Activated CD8-positive, alpha-beta T cell treated with anti-CD3 and anti-CD28 coated beads for 36 hours (primary cell): Measurements from ENCODE around the gene PAXIP1. TPM values are rescaled to one million over a fixed set of nuclear protein-coding genes. Genes with fewer than 3 reads are reported as not detected.

Source experiments
- ATAC-seq: fragments of 200-7000 bp; cut with Tn5 transposase; one replicate; pipeline ENCODE4 v1.10.0; 2021; ENCODE audit warnings: mild to moderate bottlenecking, moderate library complexity
- CTCF ChIA-PET: fragments of 350-600 bp; sonication (Branson Sonifier 250); formaldehyde crosslinking; loops from one replicate; lab custom pipeline; 2021; ENCODE audit warnings: antibody characterized with exemption; lab: Charles Lee
- POLR2A ChIA-PET: fragments of 350-600 bp; sonication (Branson Sonifier 250); formaldehyde crosslinking; loops from one replicate; lab custom pipeline; 2021; ENCODE audit warnings: antibody characterized with exemption; lab: Charles Lee
- DNase-seq: peaks from one replicate; pipeline ENCODE4 v3.0.0-alpha.2; 2020
- H3K27ac Mint-ChIP-seq: one replicate; pipeline ENCODE4 v1.8.0; 2021; ENCODE audit warnings: mild to moderate bottlenecking, mixed read lengths
- H3K27me3 Mint-ChIP-seq: one replicate; pipeline ENCODE4 v1.8.0; 2021; ENCODE audit warnings: mixed read lengths
- H3K36me3 Mint-ChIP-seq: one replicate; pipeline ENCODE4 v1.8.0; 2021; ENCODE audit warnings: low read depth, mixed read lengths
- H3K4me1 Mint-ChIP-seq: one replicate; pipeline ENCODE4 v1.8.0; 2021; ENCODE audit warnings: low read depth, mixed read lengths
- H3K4me3 Mint-ChIP-seq: one replicate; pipeline ENCODE4 v1.8.0; 2021; ENCODE audit warnings: mild to moderate bottlenecking, moderate library complexity, mixed read lengths
- H3K9me3 Mint-ChIP-seq: one replicate; pipeline ENCODE4 v1.8.0; 2021; ENCODE audit warnings: mixed read lengths
- CTCF ChIP-seq: fragments of 200-600 bp; IDR thresholded peaks from one replicate; pipeline ENCODE4 v1.8.0; 2022; ENCODE audit warnings: antibody characterized with exemption, mild to moderate bottlenecking
- intact Hi-C: fragments of 100-400 bp; cut with micrococcal nuclease; formaldehyde crosslinking; loops from one replicate; pipeline ENCODE4 v1.10.0; 2022
- total RNA-seq, 2 experiments: library from RNA; stranded (reverse); gene quantifications; one replicate each; pipeline ENCODE4 v1.2.3, GENCODE V29; 2021

Gene PAXIP1
- total RNA-seq, 2 experiments from 2014 or later, result 20.5 to 23.9 TPM

- H3K36me3 Mint-ChIP-seq, result peaks cover 26% of the 10 kb centered on the region
- peaks cover 10% of the 10 kb centered on the region for H3K4me1 Mint-ChIP-seq
- TF ChIP-seq CTCF, result no peak
- DNase-seq (peak; percentile 80), ATAC-seq (peak; percentile 90)
- CTCF ChIA-PET, result interaction anchor here (1.1 kb wide), 1 partner anchor 295 kb away, joined by 3 read pairs; no protein-coding TSS in a partner anchor
- H3K9me3 Mint-ChIP-seq, result no peaks in the 10 kb centered on the region
- intact Hi-C loops, result no loop called here
- POLR2A ChIA-PET, result interaction anchor here (0.6 to 1.3 kb wide), 6 partner anchors 10 to 362 kb away, joined by 3 to 4 read pairs (median 3); no protein-coding TSS in a partner anchor
- no peaks in the 10 kb centered on the region for H3K27me3 Mint-ChIP-seq
- H3K4me3 Mint-ChIP-seq, result peak overlapping the region; percentile 90
- peak overlapping the region; percentile 91 for H3K27ac Mint-ChIP-seq
Observed at GRCh38 chr7:155003376-155004214, 671 bp upstream of the PAXIP1 start.

DNA sequence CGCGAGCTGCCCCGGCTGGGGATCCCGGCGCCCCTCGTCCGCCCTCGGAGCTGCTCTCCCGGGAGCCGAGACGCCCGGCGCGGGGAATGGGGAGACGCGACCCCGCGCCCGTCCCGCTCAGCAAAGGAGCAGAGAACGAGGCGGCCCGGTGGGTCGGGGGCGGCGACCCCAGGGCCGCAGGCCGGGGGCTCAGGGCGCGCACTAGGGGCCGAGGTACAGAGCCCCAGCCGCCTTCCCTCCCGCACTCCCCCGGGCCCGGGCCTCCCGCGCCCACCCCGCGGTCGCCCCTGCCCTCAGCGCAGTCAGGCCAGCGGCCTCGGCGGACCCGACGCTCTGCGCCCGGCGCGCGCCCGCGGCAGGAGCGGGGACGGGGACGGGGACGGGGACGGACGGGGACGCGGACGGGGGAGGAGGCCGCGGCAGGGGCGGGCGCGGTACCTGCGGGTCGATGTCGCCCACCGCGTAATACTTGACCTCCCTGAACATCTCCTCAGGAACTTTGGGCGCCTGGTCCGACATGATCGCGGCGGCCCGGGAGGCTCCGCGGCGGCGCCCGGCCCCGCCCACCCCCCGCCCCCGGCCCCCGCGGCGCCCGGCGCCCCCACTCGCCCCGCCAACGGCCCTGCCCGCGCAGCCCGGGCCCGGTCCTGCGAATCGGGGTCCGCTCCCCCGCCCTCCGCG lies 373 bp downstream of the PAXIP1 start:
- intact Hi-C loops, result no loop called here
- H3K36me3 Mint-ChIP-seq, result peaks cover 26% of the 10 kb centered on the region
- CTCF ChIA-PET, result interaction anchor here (1.7 kb wide), 1 partner anchor 75 kb away, joined by 7 read pairs; no protein-coding TSS in a partner anchor
- POLR2A ChIA-PET, result interaction anchor here (0.8 to 1.3 kb wide), 2 partner anchors 17 to 296 kb away, joined by 3 read pairs; no protein-coding TSS in a partner anchor
- no peaks in the 10 kb centered on the region for H3K27me3 Mint-ChIP-seq
- TF ChIP-seq CTCF, result no peak
- DNase-seq, result peak; percentile 44
- peaks cover 10% of the 10 kb centered on the region for H3K4me1 Mint-ChIP-seq
- peak; percentile 33 for ATAC-seq
- no peak overlapping the region for H3K27ac Mint-ChIP-seq
- H3K9me3 Mint-ChIP-seq, result no peaks in the 10 kb centered on the region
- no peak overlapping the region for H3K4me3 Mint-ChIP-seq

DNA sequence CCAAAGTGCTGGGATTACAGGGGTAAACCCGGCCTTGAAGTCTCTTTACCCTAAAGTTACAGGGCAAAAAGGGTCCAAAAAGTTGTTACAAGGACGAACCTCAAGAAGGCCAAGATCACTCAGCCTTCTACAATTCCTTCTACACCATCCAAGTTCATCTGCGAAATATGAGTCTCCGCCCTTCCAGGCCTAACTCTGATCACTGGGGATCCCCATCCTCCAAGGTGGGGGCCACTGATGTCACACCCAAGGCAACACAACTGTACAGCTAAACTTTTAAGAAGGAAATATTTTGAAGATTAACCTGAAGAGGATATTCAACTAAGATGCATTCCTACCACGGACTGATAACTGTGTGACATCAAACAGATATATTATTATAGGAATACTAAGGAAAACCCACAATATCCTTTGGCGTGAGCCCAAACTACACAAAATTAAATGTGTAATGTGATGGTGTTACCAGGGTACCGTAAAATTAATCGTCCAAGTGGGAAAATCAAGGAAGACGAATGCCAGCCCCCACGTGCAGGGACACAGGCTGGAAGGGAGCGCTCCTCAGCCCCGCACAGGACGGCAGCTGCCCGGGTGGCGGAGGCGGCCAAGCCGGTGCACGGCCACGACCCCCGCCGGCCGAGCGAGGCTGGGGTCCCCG lies 1.0 kb downstream of the PAXIP1 start:
- H3K9me3 Mint-ChIP-seq, result no peaks in the 10 kb centered on the region
- CTCF ChIA-PET, result interaction anchor here (0.7 to 1.7 kb wide), 4 partner anchors 10 to 74 kb away, joined by 3 to 7 read pairs (median 4); no protein-coding TSS in a partner anchor

DNA sequence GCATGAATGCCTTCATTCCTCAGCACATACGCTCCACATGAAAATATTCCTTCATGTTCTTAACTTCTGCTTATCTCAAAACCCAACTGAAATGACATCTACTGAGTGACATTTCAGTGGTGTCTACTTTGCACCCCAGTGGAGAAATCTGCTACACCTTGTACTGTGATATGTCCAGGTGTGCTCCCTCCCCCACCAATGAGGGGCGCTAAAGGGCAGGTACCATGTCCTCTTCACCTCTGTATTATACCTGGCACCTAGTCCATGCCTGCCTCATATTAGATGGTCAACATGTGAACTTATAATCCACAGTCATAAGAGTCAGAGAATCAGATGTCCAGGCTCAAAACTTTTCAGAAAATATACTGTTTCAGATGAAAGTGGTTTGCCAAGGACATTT lies 2.1 kb downstream of the PAXIP1 start:
- ATAC-seq, result no peak
- TF ChIP-seq CTCF, result no peak
- POLR2A ChIA-PET, result interaction anchor here (0.6 kb wide), 1 partner anchor 73 kb away, joined by 3 read pairs; no protein-coding TSS in a partner anchor
- Mint-ChIP-seq H3K36me3 (peaks cover 31% of the 10 kb centered on the region), H3K27ac (no peak overlapping the region), H3K9me3 (no peaks in the 10 kb centered on the region), H3K4me3 (no peak overlapping the region), H3K4me1 (peaks cover 10% of the 10 kb centered on the region), H3K27me3 (no peaks in the 10 kb centered on the region)
- peak; percentile 23 for DNase-seq
- intact Hi-C loops, result no loop called here
- CTCF ChIA-PET, result interaction anchor here (0.7 to 1.7 kb wide), 5 partner anchors 8 to 73 kb away, joined by 4 to 10 read pairs (median 7); no protein-coding TSS in a partner anchor

More for the DNA sequence above, 1.0 kb downstream of the PAXIP1 start:
- TF ChIP-seq CTCF, result no peak
- Mint-ChIP-seq H3K27ac (peak overlapping the region; percentile 78), H3K4me3 (no peak overlapping the region), H3K4me1 (peaks cover 10% of the 10 kb centered on the region), H3K27me3 (no peaks in the 10 kb centered on the region), H3K36me3 (peaks cover 28% of the 10 kb centered on the region)
- POLR2A ChIA-PET, result interaction anchor here (0.6 kb wide), 1 partner anchor 75 kb away, joined by 3 read pairs; no protein-coding TSS in a partner anchor
- intact Hi-C loops, result no loop called here
- peak; percentile 52 for DNase-seq
- ATAC-seq, result no peak
